ENCODE measurements around the gene DTD1.

Gene DTD1

DNA sequence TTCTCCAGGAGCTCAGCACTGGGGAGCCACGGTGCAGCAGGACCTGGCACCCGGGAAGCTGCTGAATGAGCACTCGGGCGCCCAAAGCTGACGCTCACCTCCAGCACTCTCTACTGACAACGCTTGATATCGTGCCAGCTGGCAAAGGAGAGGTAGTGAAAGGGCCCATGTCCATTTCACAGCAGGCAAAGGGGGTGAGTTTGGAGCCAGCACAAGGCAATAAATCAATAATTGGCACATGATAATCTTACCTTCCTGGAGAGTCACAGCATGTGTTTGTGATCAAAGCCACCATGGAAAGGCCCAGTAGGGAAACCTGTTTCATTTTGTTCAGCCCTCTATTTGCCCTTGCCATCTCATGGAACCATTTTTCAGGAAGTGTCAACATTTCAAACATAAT is 43.9 kb upstream of the DTD1 start:
- Histone ChIP-seq H3K9me3 (ENCODE audit: insufficient read depth, low read length, severe bottlenecking) (no peaks in the 10 kb centered on the region), H3K4me3 (ENCODE audit: low read depth in 1 of 2, low read length in 2 of 2) (no peak overlapping the region), H2AFZ (ENCODE audit: low read depth, low read length) (no peak overlapping the region), H3K4me2 (ENCODE audit: insufficient read depth, low read length) (no peak overlapping the region), H3K9ac (ENCODE audit: low read depth, low read length) (no peak overlapping the region), H3K4me1 (ENCODE audit: insufficient read depth, low read length) (no peaks in the 10 kb centered on the region), H3K79me2 (ENCODE audit: insufficient read depth, low read length) (no peaks in the 10 kb centered on the region), H3K27ac (ENCODE audit: low read length) (no peak overlapping the region), H3K36me3 (ENCODE audit: insufficient read depth, low read length) (peaks cover 86% of the 10 kb centered on the region), H3K27me3 (ENCODE audit: insufficient read depth, low read length, poor library complexity) (no peaks in the 10 kb centered on the region), H4K20me1 (ENCODE audit: insufficient read depth, low read length) (no peaks in the 10 kb centered on the region; the same call in 1 of the 2 replicates)
- DNase-seq (no peak), ATAC-seq (ENCODE audit: insufficient read depth, low read depth) (no peak)
- TF ChIP-seq EZH2 (IDR thresholded peaks at IDR 0.05; ENCODE audit: borderline replicate concordance, low read depth, low read length, severe bottlenecking) (no peak), CTCF (IDR thresholded peaks at IDR 0.05; ENCODE audit: borderline replicate concordance, extremely low read depth, low read length, poor library complexity, severe bottlenecking) (no peak)

GRCh38 chr20:18545566-18545965 is 42.3 kb upstream of the DTD1 start:
- Histone ChIP-seq H2AFZ (ENCODE audit: low read depth, low read length) (no peak overlapping the region), H3K4me1 (ENCODE audit: insufficient read depth, low read length) (no peaks in the 10 kb centered on the region), H3K27ac (ENCODE audit: low read length) (no peak overlapping the region), H3K27me3 (ENCODE audit: insufficient read depth, low read length, poor library complexity) (no peaks in the 10 kb centered on the region), H3K9me3 (ENCODE audit: insufficient read depth, low read length, severe bottlenecking) (no peaks in the 10 kb centered on the region), H3K79me2 (ENCODE audit: insufficient read depth, low read length) (no peaks in the 10 kb centered on the region), H3K4me3 (ENCODE audit: low read depth in 1 of 2, low read length in 2 of 2) (no peak overlapping the region), H3K9ac (ENCODE audit: low read depth, low read length) (no peak overlapping the region), H3K36me3 (ENCODE audit: insufficient read depth, low read length) (peaks cover 91% of the 10 kb centered on the region), H3K4me2 (ENCODE audit: insufficient read depth, low read length) (no peak overlapping the region), H4K20me1 (ENCODE audit: insufficient read depth, low read length) (no peaks in the 10 kb centered on the region; the same call in 1 of the 2 replicates)
- no peak for DNase-seq
- TF ChIP-seq EZH2 (IDR thresholded peaks at IDR 0.05; ENCODE audit: borderline replicate concordance, low read depth, low read length, severe bottlenecking) (no peak), CTCF (IDR thresholded peaks at IDR 0.05; ENCODE audit: borderline replicate concordance, extremely low read depth, low read length, poor library complexity, severe bottlenecking) (no peak)
- no peak for ATAC-seq (ENCODE audit: insufficient read depth, low read depth)

- H3K4me1 ChIP-seq (ENCODE audit: insufficient read depth, low read length): no peaks in the 10 kb centered on the region
- H4K20me1 ChIP-seq (ENCODE audit: insufficient read depth, low read length): no peaks in the 10 kb centered on the region; the same call in 1 of the 2 replicates
- H3K4me3 ChIP-seq (ENCODE audit: low read depth in 1 of 2, low read length in 2 of 2): no peak overlapping the region
- H3K4me2 ChIP-seq (ENCODE audit: insufficient read depth, low read length): no peak overlapping the region
- H3K27ac ChIP-seq (ENCODE audit: low read length): no peak overlapping the region
- no peak overlapping the region for H2AFZ ChIP-seq (ENCODE audit: low read depth, low read length)
- no peak overlapping the region for H3K9ac ChIP-seq (ENCODE audit: low read depth, low read length)
- H3K27me3 ChIP-seq (ENCODE audit: insufficient read depth, low read length, poor library complexity): no peaks in the 10 kb centered on the region
- ATAC-seq (ENCODE audit: insufficient read depth, low read depth) (no peak), DNase-seq (no peak)
- H3K36me3 ChIP-seq (ENCODE audit: insufficient read depth, low read length): peaks cover 85% of the 10 kb centered on the region
- H3K9me3 ChIP-seq (ENCODE audit: insufficient read depth, low read length, severe bottlenecking): no peaks in the 10 kb centered on the region
- H3K79me2 ChIP-seq (ENCODE audit: insufficient read depth, low read length): no peaks in the 10 kb centered on the region
- TF ChIP-seq EZH2 (IDR thresholded peaks at IDR 0.05; ENCODE audit: borderline replicate concordance, low read depth, low read length, severe bottlenecking) (no peak), CTCF (IDR thresholded peaks at IDR 0.05; ENCODE audit: borderline replicate concordance, extremely low read depth, low read length, poor library complexity, severe bottlenecking) (no peak)
These were observed 39.4 kb upstream of the DTD1 start for GRCh38 chr20:18548465-18548864.

DNA sequence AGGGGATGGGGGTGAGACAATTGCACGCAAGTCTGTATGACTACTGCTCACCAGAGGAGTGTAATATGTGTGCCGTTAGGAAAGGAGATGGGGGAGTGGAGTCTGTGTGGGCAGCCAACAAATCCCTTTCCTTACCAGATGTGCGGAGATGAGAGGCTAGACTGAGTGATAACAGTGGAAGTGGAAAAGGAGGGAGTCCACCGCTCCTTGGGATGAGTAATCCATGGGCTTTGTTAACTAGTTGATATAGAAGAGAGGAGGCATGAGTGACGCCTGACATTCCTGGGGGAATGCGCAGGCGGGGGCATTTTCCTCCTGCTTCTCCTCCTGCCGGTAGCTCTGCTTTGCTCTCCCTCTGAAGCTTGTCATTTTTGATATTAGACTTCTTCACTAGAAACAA is 34.1 kb upstream of the DTD1 start:
- Histone ChIP-seq H3K27me3 (ENCODE audit: insufficient read depth, low read length, poor library complexity) (no peaks in the 10 kb centered on the region), H3K9me3 (ENCODE audit: insufficient read depth, low read length, severe bottlenecking) (no peaks in the 10 kb centered on the region), H3K36me3 (ENCODE audit: insufficient read depth, low read length) (peaks cover 76% of the 10 kb centered on the region), H4K20me1 (ENCODE audit: insufficient read depth, low read length) (no peaks in the 10 kb centered on the region), H2AFZ (ENCODE audit: low read depth, low read length) (no peak overlapping the region), H3K9ac (ENCODE audit: low read depth, low read length) (no peak overlapping the region), H3K4me2 (ENCODE audit: insufficient read depth, low read length) (no peak overlapping the region), H3K4me3 (ENCODE audit: low read depth in 1 of 2, low read length in 2 of 2) (no peak overlapping the region), H3K4me1 (ENCODE audit: insufficient read depth, low read length) (no peaks in the 10 kb centered on the region), H3K27ac (ENCODE audit: low read length) (no peak overlapping the region), H3K79me2 (ENCODE audit: insufficient read depth, low read length) (no peaks in the 10 kb centered on the region)
- DNase-seq (no peak), ATAC-seq (ENCODE audit: insufficient read depth, low read depth) (no peak)
- TF ChIP-seq EZH2 (IDR thresholded peaks at IDR 0.05; ENCODE audit: borderline replicate concordance, low read depth, low read length, severe bottlenecking): no peak
- TF ChIP-seq CTCF (IDR thresholded peaks at IDR 0.05; ENCODE audit: borderline replicate concordance, extremely low read depth, low read length, poor library complexity, severe bottlenecking): no peak
